Peyer's patch (tissue), 4 donors: Measurements from ENCODE around the gene GALNT2.

Source experiments
- POLR2A ChIP-seq, 2 donors: fragments of 450-650 bp; IDR thresholded peaks; one replicate each; pipeline ENCODE4 v1.5.1; 2017; ENCODE audit warnings: antibody characterized with exemption in 2 of 2, mild to moderate bottlenecking in 2 of 2, moderate library complexity in 2 of 2
- TF ChIP-seq, protein P1 (sequence below), 6 experiments: fragments of 450-650 bp in 4 of 6; fragments of 200-600 bp in 2 of 6; sonication (generic) in 1 of 6; IDR thresholded peaks; one replicate each; pipeline ENCODE4 v1.5.1; 2017 to 2019; ENCODE audit warnings: antibody characterized with exemption in 6 of 6, mild to moderate bottlenecking in 3 of 6, moderate library complexity in 1 of 6

DNA sequence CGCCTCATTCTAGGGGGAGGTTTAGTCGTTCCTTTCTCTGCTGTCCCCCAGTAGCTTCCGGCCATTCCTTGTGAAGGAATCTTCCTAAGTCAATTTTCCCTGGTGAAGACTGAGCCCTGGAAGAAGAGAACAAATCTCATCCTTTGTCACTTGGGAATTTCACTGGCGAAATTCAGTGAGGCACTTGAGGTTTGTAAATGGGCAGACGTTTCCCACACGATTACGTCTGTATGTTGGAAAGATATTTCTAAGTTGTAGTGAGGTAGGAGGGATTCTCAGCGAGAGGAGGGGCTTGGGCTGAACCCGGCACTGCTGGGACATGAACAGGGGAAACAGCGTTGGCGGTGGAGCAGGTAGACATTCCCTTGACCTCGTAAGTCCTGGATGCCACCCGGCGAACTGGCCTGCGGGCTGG is 47.2 kb downstream of the GALNT2 start:
- TF ChIP-seq, protein P1, sequence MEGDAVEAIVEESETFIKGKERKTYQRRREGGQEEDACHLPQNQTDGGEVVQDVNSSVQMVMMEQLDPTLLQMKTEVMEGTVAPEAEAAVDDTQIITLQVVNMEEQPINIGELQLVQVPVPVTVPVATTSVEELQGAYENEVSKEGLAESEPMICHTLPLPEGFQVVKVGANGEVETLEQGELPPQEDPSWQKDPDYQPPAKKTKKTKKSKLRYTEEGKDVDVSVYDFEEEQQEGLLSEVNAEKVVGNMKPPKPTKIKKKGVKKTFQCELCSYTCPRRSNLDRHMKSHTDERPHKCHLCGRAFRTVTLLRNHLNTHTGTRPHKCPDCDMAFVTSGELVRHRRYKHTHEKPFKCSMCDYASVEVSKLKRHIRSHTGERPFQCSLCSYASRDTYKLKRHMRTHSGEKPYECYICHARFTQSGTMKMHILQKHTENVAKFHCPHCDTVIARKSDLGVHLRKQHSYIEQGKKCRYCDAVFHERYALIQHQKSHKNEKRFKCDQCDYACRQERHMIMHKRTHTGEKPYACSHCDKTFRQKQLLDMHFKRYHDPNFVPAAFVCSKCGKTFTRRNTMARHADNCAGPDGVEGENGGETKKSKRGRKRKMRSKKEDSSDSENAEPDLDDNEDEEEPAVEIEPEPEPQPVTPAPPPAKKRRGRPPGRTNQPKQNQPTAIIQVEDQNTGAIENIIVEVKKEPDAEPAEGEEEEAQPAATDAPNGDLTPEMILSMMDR (IDR thresholded peaks at IDR 0.05): no peak
- no peak for TF ChIP-seq POLR2A (IDR thresholded peaks at IDR 0.05)
